Measurements from ENCODE around the gene PCDHGA6. TPM values are rescaled to one million over a fixed set of nuclear protein-coding genes. Genes with fewer than 3 reads are reported as not detected.

The PCDHGA6 gene
- total and polyA plus RNA-seq, 2 of the 8 experiments (the other 6 are each of a cell fraction or from before 2014, with no cell fraction given): 1.4 to 2.0 TPM

- Histone ChIP-seq H3K23me2 (ENCODE audit: low read depth, low read length) (peaks cover 2% of the 10 kb centered on the region; the same call in 1 of the 2 replicates), H3K79me1 (ENCODE audit: low read depth, low read length) (no peaks in the 10 kb centered on the region), H3K4me1 (replicated peaks in 1 of 4; ENCODE audit: control insufficient read depth in 3 of 4, insufficient read depth in 4 of 4, low read length in 3 of 4) (no peaks in the 10 kb centered on the region), H3K79me2 (ENCODE audit: control insufficient read depth in 1 of 2, insufficient read depth in 2 of 2, low read length in 2 of 2) (no peaks in the 10 kb centered on the region), H3K4ac (replicated peaks; ENCODE audit: insufficient read length, low read depth, low read length) (no peak overlapping the region), H3K4me3 (ENCODE audit: extremely low read depth in 1 of 4, insufficient read depth in 2 of 4, low read depth in 3 of 4, low read length in 4 of 4) (no peak overlapping the region), H3K18ac (ENCODE audit: extremely low read depth, low read length) (no peak overlapping the region), H3K56ac (replicated peaks; ENCODE audit: insufficient read length, low read depth, low read length) (no peak overlapping the region), H2AK5ac (ENCODE audit: low read depth, low read length) (no peak overlapping the region), H3K27ac (ENCODE audit: low read depth, low read length) (no peak overlapping the region), H3K27me3 (replicated peaks in 1 of 4; ENCODE audit: control insufficient read depth in 3 of 4, extremely low read depth in 1 of 4, insufficient read depth in 3 of 4, low read length in 3 of 4) (peaks cover 0 to 10% (median 6%) of the 10 kb centered on the region in 4 experiments; a peak in 6 of 7 replicates), H3K23ac (ENCODE audit: insufficient read length) (no peak overlapping the region), H2BK20ac (ENCODE audit: low read length) (no peak overlapping the region), H3K36me3 (ENCODE audit: control insufficient read depth in 2 of 4, insufficient read depth in 4 of 4, low read length in 3 of 4) (peaks cover 0 to 3% (median 0%) of the 10 kb centered on the region in 4 experiments; a peak in 1 of 8 replicates), H3K9me3 (ENCODE audit: insufficient read depth in 2 of 2, low read depth in 1 of 2, low read length in 1 of 2) (peaks cover 2 to 8% of the 10 kb centered on the region in 2 experiments; a peak in 2 of 4 replicates), H3K9ac (replicated peaks in 1 of 4; ENCODE audit: extremely low read depth in 1 of 4, low read depth in 3 of 4, low read length in 3 of 4) (no peak overlapping the region), H2BK12ac (ENCODE audit: low read depth, low read length) (no peak overlapping the region), H2BK15ac (ENCODE audit: low read length) (no peak overlapping the region), H2BK120ac (replicated peaks; ENCODE audit: low read depth, low read length) (no peak overlapping the region), H4K91ac (replicated peaks; ENCODE audit: insufficient read length, low read length) (no peak overlapping the region), H2AFZ (ENCODE audit: low read length) (no peak overlapping the region), H4K8ac (ENCODE audit: extremely low read depth, insufficient read depth, low read length) (no peak overlapping the region; the same call in 1 of the 2 replicates), H3K4me2 (ENCODE audit: insufficient read depth in 1 of 2, low read depth in 2 of 2, low read length in 2 of 2) (no peak overlapping the region), H2BK5ac (ENCODE audit: low read depth, low read length) (no peak overlapping the region), H3K14ac (ENCODE audit: insufficient read length) (no peak overlapping the region), H4K5ac (ENCODE audit: insufficient read length, low read depth, low read length) (no peak overlapping the region), H4K20me1 (replicated peaks in 1 of 2; ENCODE audit: control insufficient read depth in 1 of 2, insufficient read depth in 2 of 2, low read length in 2 of 2) (peaks cover 0 to 1% of the 10 kb centered on the region in 2 experiments)
- ChIA-PET POLR2A (ENCODE audit: partially characterized antibody) (no interaction called here), CTCF (ENCODE audit: partially characterized antibody) (interaction anchor here (0.8 to 23.3 kb wide), 18 partner anchors 10 to 212 kb away, joined by 3 to 1236 read pairs (median 15); partner anchors contain the start of genes PCDHB11, PCDHB14, PCDHGA1 and PCDHGA11)
- DNase-seq (ENCODE audit: low read depth in 1 of 2, low spot score in 2 of 2) (no peak), FAIRE-seq (no peak)
- 84% methylated on average over 3 of the region's 3 CpGs; no CpG with 5 or more reads in 1 of the 2 experiments for WGBS, 2 experiments (ENCODE audit: extremely low coverage in 1 of 2, insufficient coverage in 1 of 2, insufficient read length in 1 of 2, insufficient replicate concordance in 2 of 2, low coverage in 1 of 2, low lambda C conversion rate in 2 of 2, missing lambda C conversion rate in 1 of 2)
- TF ChIP-seq EP300 (IDR thresholded peaks at IDR 0.05; ENCODE audit: borderline replicate concordance in 1 of 2, low read depth in 2 of 2, low read length in 2 of 2) (no peak), GABPA (IDR thresholded peaks at IDR 0.05; ENCODE audit: borderline replicate concordance, insufficient read depth, low read length) (no peak), CEBPB (IDR thresholded peaks at IDR 0.05; ENCODE audit: low read depth, low read length) (no peak), GTF2F1 (IDR thresholded peaks at IDR 0.05; ENCODE audit: borderline replicate concordance, low read depth, low read length) (no peak), JUN (IDR thresholded peaks at IDR 0.05; ENCODE audit: low read depth, low read length) (no peak), NANOG (IDR thresholded peaks at IDR 0.05; ENCODE audit: insufficient read depth, low read depth, low read length, poor library complexity, severe bottlenecking) (no peak), TBP (IDR thresholded peaks at IDR 0.05; ENCODE audit: low read depth, low read length) (no peak), BRCA1 (IDR thresholded peaks at IDR 0.05; ENCODE audit: low read depth, low read length) (no peak)
Observed at GRCh38 chr5:141411575-141411974, 37.9 kb downstream of the PCDHGA6 start.

Data from H1 (cell line).